ENCODE results near the gene EFCAB5. TPM values are rescaled to one million over a fixed set of nuclear protein-coding genes. Genes with fewer than 3 reads are reported as not detected.
"Not testable (repeated sequence)": the region's sequence is repeated elsewhere in the genome, so short reads cannot be mapped to it uniquely, and the experiment has no call there.

EFCAB5 gene
- total RNA-seq, 1 donor from 2014 or later = 1.00 TPM

- no peaks in the 10 kb centered on the region for H3K27me3 Mint-ChIP-seq (ENCODE audit: low read depth, unreplicated experiment)
- DNase-seq (ENCODE audit: low read depth) (no peak), FAIRE-seq (no peak)
- no peaks in the 10 kb centered on the region for H3K36me3 ChIP-seq (ENCODE audit: insufficient read depth, low read length)
- H4K20me1 ChIP-seq (ENCODE audit: insufficient read depth, low read length) = no peaks in the 10 kb centered on the region
- H3K27ac Mint-ChIP-seq (ENCODE audit: unreplicated experiment) = no peak overlapping the region
- TF ChIP-seq EZH2 (IDR thresholded peaks at IDR 0.05; ENCODE audit: insufficient read depth, low read length) = no peak
- TF ChIP-seq CTCF (IDR thresholded peaks at IDR 0.05; ENCODE audit: insufficient read depth, low read depth, low read length) = no peak
- no peaks in the 10 kb centered on the region for H3K4me1 ChIP-seq (ENCODE audit: insufficient read depth, low read length)
- peaks cover 6% of the 10 kb centered on the region for H3K36me3 Mint-ChIP-seq (ENCODE audit: low read depth, unreplicated experiment)
- no peak overlapping the region for H3K4me3 Mint-ChIP-seq (ENCODE audit: unreplicated experiment)
- H3K9ac ChIP-seq (ENCODE audit: low read length) = no peak overlapping the region
- no peak overlapping the region for H3K4me3 ChIP-seq (ENCODE audit: insufficient read depth, low read depth, low read length)
- H3K79me2 ChIP-seq (ENCODE audit: insufficient read depth, low read length) = no peaks in the 10 kb centered on the region
- no peaks in the 10 kb centered on the region for H3K27me3 ChIP-seq (ENCODE audit: insufficient read depth, low read length)
- H3K9me3 Mint-ChIP-seq (ENCODE audit: unreplicated experiment) = peaks cover 12% of the 10 kb centered on the region
- H3K9me3 ChIP-seq (ENCODE audit: insufficient read depth, low read depth, low read length) = peaks cover 6% of the 10 kb centered on the region
- H3K4me1 Mint-ChIP-seq (ENCODE audit: low read depth, unreplicated experiment) = no peaks in the 10 kb centered on the region
- no peak overlapping the region for H2AFZ ChIP-seq (ENCODE audit: low read depth, low read length)
- no peak overlapping the region for H3K4me2 ChIP-seq (ENCODE audit: low read length)
- H3K27ac ChIP-seq (ENCODE audit: low read depth, low read length) = no peak overlapping the region
Measured at GRCh38 chr17:29949696-29950095, 8.3 kb downstream of the EFCAB5 start.

- Histone ChIP-seq H3K27ac (ENCODE audit: low read depth, low read length) (no peak overlapping the region), H3K4me3 (ENCODE audit: insufficient read depth, low read depth, low read length) (no peak overlapping the region), H2AFZ (ENCODE audit: low read depth, low read length) (no peak overlapping the region), H3K27me3 (ENCODE audit: insufficient read depth, low read length) (no peaks in the 10 kb centered on the region), H3K9ac (ENCODE audit: low read length) (no peak overlapping the region), H4K20me1 (ENCODE audit: insufficient read depth, low read length) (no peaks in the 10 kb centered on the region), H3K4me2 (ENCODE audit: low read length) (no peak overlapping the region), H3K4me1 (ENCODE audit: insufficient read depth, low read length) (peaks cover 3% of the 10 kb centered on the region), H3K36me3 (ENCODE audit: insufficient read depth, low read length) (no peaks in the 10 kb centered on the region), H3K79me2 (ENCODE audit: insufficient read depth, low read length) (no peaks in the 10 kb centered on the region), H3K9me3 (ENCODE audit: insufficient read depth, low read depth, low read length) (peaks cover 7% of the 10 kb centered on the region)
- TF ChIP-seq CTCF (IDR thresholded peaks at IDR 0.05; ENCODE audit: insufficient read depth, low read depth, low read length) = no peak
- no peak for TF ChIP-seq EZH2 (IDR thresholded peaks at IDR 0.05; ENCODE audit: insufficient read depth, low read length)
- no peak for FAIRE-seq
- Mint-ChIP-seq H3K27me3 (ENCODE audit: low read depth, unreplicated experiment) (no peaks in the 10 kb centered on the region), H3K9me3 (ENCODE audit: unreplicated experiment) (peaks cover 22% of the 10 kb centered on the region), H3K27ac (ENCODE audit: unreplicated experiment) (no peak overlapping the region), H3K36me3 (ENCODE audit: low read depth, unreplicated experiment) (no peaks in the 10 kb centered on the region), H3K4me1 (ENCODE audit: low read depth, unreplicated experiment) (no peaks in the 10 kb centered on the region), H3K4me3 (ENCODE audit: unreplicated experiment) (no peak overlapping the region)
- no peak for DNase-seq (ENCODE audit: low read depth)
Measured at GRCh38 chr17:29954405-29954804, 13.0 kb downstream of the EFCAB5 start.

DNA sequence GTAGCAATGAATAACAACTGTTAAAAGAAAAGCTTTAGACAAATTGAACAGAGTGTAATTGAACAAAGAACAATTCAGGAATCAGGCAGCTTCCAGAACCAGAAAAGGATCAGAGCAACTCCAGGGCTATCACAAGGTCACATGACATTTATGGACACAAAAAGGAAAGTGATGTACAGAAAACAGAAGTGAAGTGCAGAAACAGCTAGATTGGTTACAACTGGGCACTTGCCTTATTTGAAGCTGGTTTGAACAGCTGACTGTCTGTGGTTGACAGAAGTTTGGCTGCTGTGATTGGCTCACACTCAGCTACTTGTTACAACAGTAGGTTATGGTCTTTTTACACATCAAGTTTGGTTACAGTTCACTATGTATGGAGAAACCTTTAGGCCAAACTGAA, 14.8 kb downstream of the EFCAB5 start:
- no peak overlapping the region for H3K27ac Mint-ChIP-seq (ENCODE audit: unreplicated experiment)
- Histone ChIP-seq H2AFZ (ENCODE audit: low read depth, low read length) (no peak overlapping the region), H3K4me3 (ENCODE audit: insufficient read depth, low read depth, low read length) (no peak overlapping the region), H3K27me3 (ENCODE audit: insufficient read depth, low read length) (no peaks in the 10 kb centered on the region), H3K9me3 (ENCODE audit: insufficient read depth, low read depth, low read length) (peaks cover 7% of the 10 kb centered on the region), H3K79me2 (ENCODE audit: insufficient read depth, low read length) (no peaks in the 10 kb centered on the region), H3K4me1 (ENCODE audit: insufficient read depth, low read length) (peaks cover 7% of the 10 kb centered on the region), H3K27ac (ENCODE audit: low read depth, low read length) (no peak overlapping the region), H3K4me2 (ENCODE audit: low read length) (no peak overlapping the region), H4K20me1 (ENCODE audit: insufficient read depth, low read length) (no peaks in the 10 kb centered on the region), H3K36me3 (ENCODE audit: insufficient read depth, low read length) (no peaks in the 10 kb centered on the region), H3K9ac (ENCODE audit: low read length) (no peak overlapping the region)
- H3K4me1 Mint-ChIP-seq (ENCODE audit: low read depth, unreplicated experiment) = peaks cover 2% of the 10 kb centered on the region
- H3K36me3 Mint-ChIP-seq (ENCODE audit: low read depth, unreplicated experiment) = no peaks in the 10 kb centered on the region
- TF ChIP-seq CTCF (IDR thresholded peaks at IDR 0.05; ENCODE audit: insufficient read depth, low read depth, low read length) (no peak), EZH2 (IDR thresholded peaks at IDR 0.05; ENCODE audit: insufficient read depth, low read length) (no peak)
- no peak for FAIRE-seq
- H3K9me3 Mint-ChIP-seq (ENCODE audit: unreplicated experiment) = peaks cover 22% of the 10 kb centered on the region
- no peak overlapping the region for H3K4me3 Mint-ChIP-seq (ENCODE audit: unreplicated experiment)
- H3K27me3 Mint-ChIP-seq (ENCODE audit: low read depth, unreplicated experiment) = no peaks in the 10 kb centered on the region
- no peak for DNase-seq (ENCODE audit: low read depth)

- H3K9me3 ChIP-seq (ENCODE audit: insufficient read depth, low read depth, low read length); DNase-seq (ENCODE audit: low read depth); H3K27me3 Mint-ChIP-seq (ENCODE audit: low read depth, unreplicated experiment); H2AFZ ChIP-seq (ENCODE audit: low read depth, low read length); H3K36me3 Mint-ChIP-seq (ENCODE audit: low read depth, unreplicated experiment); H3K4me3 Mint-ChIP-seq (ENCODE audit: unreplicated experiment); H3K79me2 ChIP-seq (ENCODE audit: insufficient read depth, low read length); H3K9ac ChIP-seq (ENCODE audit: low read length); H3K27ac ChIP-seq (ENCODE audit: low read depth, low read length); H3K4me2 ChIP-seq (ENCODE audit: low read length); H3K36me3 ChIP-seq (ENCODE audit: insufficient read depth, low read length); H3K4me1 Mint-ChIP-seq (ENCODE audit: low read depth, unreplicated experiment); H3K4me3 ChIP-seq (ENCODE audit: insufficient read depth, low read depth, low read length); FAIRE-seq; H3K4me1 ChIP-seq (ENCODE audit: insufficient read depth, low read length); H3K27me3 ChIP-seq (ENCODE audit: insufficient read depth, low read length); H4K20me1 ChIP-seq (ENCODE audit: insufficient read depth, low read length); H3K27ac Mint-ChIP-seq (ENCODE audit: unreplicated experiment): not testable (repeated sequence)
- peaks cover 22% of the 10 kb centered on the region for H3K9me3 Mint-ChIP-seq (ENCODE audit: unreplicated experiment)
Measured at GRCh38 chr17:29957488-29957887, 16.1 kb downstream of the EFCAB5 start.

All from astrocyte (in vitro differentiated cells and primary cell).